ENCODE data around the gene SLC17A9.

DNA sequence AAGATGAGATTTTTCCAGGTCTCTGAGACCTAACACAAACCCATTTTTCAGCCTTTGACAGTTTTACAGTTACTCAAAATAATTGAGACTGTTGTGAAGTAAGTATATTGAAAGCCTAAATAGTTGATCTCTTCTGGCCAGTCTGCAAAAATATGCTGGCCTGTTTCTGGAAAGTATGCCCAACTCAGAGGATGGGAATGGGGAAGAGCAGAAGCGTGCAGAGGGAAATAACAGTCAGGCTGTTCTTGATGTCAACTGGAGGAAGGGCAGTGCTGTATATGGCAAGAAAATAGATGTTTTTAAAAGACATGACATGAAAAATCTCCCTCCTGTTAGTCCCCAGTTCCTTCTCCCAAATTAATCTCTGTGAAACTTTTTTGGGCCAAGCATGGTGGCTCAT, 10.7 kb upstream of the SLC17A9 start:
- TF ChIP-seq, protein P1, sequence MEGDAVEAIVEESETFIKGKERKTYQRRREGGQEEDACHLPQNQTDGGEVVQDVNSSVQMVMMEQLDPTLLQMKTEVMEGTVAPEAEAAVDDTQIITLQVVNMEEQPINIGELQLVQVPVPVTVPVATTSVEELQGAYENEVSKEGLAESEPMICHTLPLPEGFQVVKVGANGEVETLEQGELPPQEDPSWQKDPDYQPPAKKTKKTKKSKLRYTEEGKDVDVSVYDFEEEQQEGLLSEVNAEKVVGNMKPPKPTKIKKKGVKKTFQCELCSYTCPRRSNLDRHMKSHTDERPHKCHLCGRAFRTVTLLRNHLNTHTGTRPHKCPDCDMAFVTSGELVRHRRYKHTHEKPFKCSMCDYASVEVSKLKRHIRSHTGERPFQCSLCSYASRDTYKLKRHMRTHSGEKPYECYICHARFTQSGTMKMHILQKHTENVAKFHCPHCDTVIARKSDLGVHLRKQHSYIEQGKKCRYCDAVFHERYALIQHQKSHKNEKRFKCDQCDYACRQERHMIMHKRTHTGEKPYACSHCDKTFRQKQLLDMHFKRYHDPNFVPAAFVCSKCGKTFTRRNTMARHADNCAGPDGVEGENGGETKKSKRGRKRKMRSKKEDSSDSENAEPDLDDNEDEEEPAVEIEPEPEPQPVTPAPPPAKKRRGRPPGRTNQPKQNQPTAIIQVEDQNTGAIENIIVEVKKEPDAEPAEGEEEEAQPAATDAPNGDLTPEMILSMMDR (IDR thresholded peaks at IDR 0.05 in 8 of 11, conservative IDR thresholded peaks at IDR 0.05 in 3 of 11), result no peak
- TF ChIP-seq POLR2AphosphoS5 (IDR thresholded peaks at IDR 0.05), result no peak
- no peak for TF ChIP-seq POLR2A (IDR thresholded peaks at IDR 0.05)

Measured in spleen (tissue), 7 donors.